Panc1 (cell line): ENCODE measurements around the gene PSAP. TPM values are rescaled to one million over a fixed set of nuclear protein-coding genes. Genes with fewer than 3 reads are reported as not detected.

ENCODE experiments used
- ATAC-seq: fragments of 200-7000 bp; cut with Tn5 transposase; 2 replicates; pipeline ENCODE4 v1.9.1; 2020; ENCODE audit warnings: mild to moderate bottlenecking, moderate library complexity
- BruUV-seq: library from RNA; stranded (reverse); fragments of 400-500 nt; replicated peaks from 2 replicates; lab custom pipeline; 2021; lab: Mats Ljungman, UMichigan
- CTCF ChIA-PET: fragments of 300-600 bp; sonication (Branson Sonifier 250); formaldehyde crosslinking; loops from one replicate; lab custom pipeline; 2022; ENCODE audit warnings: antibody characterized with exemption; lab: Charles Lee
- POLR2A ChIA-PET: fragments of 300-600 bp; sonication (Branson Sonifier 250); formaldehyde crosslinking; loops from one replicate; lab custom pipeline; 2022; ENCODE audit warnings: antibody characterized with exemption; lab: Charles Lee
- DNase-seq: peaks from one replicate; pipeline ENCODE4 v3.0.0-alpha.2; 2010; ENCODE audit warnings: low read depth, low spot score
- H3K27ac ChIP-seq: 2 replicates; pipeline ENCODE4 v1.5.1; 2011; ENCODE audit warnings: mild to moderate bottlenecking, low read length, inconsistent platforms
- H3K27me3 ChIP-seq: fragments of 200-500 bp; sonication (Bioruptor generic); 2 replicates; pipeline ENCODE4 v1.6.0; 2014; ENCODE audit warnings: low read length, inconsistent platforms; ENCODE audit not compliant: control insufficient read depth, insufficient read depth
- H3K36me3 ChIP-seq: fragments of 200-500 bp; sonication (Bioruptor generic); 2 replicates; pipeline ENCODE4 v1.5.1; 2014; ENCODE audit warnings: inconsistent platforms, mild to moderate bottlenecking, low read length, moderate library complexity; ENCODE audit not compliant: control insufficient read depth, insufficient read depth
- H3K4me1 ChIP-seq: 2 replicates; pipeline ENCODE4 v1.5.1; 2011; ENCODE audit warnings: inconsistent platforms, mild to moderate bottlenecking, low read length, moderate library complexity; ENCODE audit not compliant: control insufficient read depth, insufficient read depth
- H3K4me3 ChIP-seq, 2 experiments: 2 replicates each; pipeline ENCODE4 v1.5.1; 2011 to 2012; ENCODE audit warnings: low read depth in 2 of 2, low read length in 2 of 2, mild to moderate bottlenecking in 2 of 2, inconsistent platforms in 1 of 2, moderate library complexity in 1 of 2
- H3K9me3 ChIP-seq: fragments of 200-500 bp; sonication (Bioruptor generic); 2 replicates; pipeline ENCODE4 v1.5.1; 2014; ENCODE audit warnings: low read depth, mild to moderate bottlenecking, inconsistent platforms, low read length, moderate library complexity; ENCODE audit not compliant: control insufficient read depth, insufficient read depth
- CTCF ChIP-seq: fragments of 450-650 bp; IDR thresholded peaks from 2 replicates; pipeline ENCODE4 v1.5.1; 2017; ENCODE audit warnings: mild to moderate bottlenecking
- POLR2AphosphoS5 ChIP-seq: IDR thresholded peaks from 2 replicates; pipeline ENCODE4 v1.6.1; 2012; ENCODE audit warnings: mild to moderate bottlenecking, low read depth, low read length, moderate library complexity
- SIN3A ChIP-seq: IDR thresholded peaks from 2 replicates; pipeline ENCODE4 v1.6.1; 2012; ENCODE audit warnings: low read depth, mild to moderate bottlenecking, low read length, moderate library complexity, borderline replicate concordance; ENCODE audit not compliant: insufficient read depth
- TCF7L2 ChIP-seq: IDR thresholded peaks from 2 replicates; pipeline ENCODE4 v1.6.1; 2011; ENCODE audit warnings: mild to moderate bottlenecking, low read depth, low read length, inconsistent platforms
- in situ Hi-C: cut with HindIII; loops from 2 replicates; pipeline ENCODE4 v1.10.0; 2016; ENCODE audit warnings: low sequenced_read_pairs, low pct_unique_long_range_greater_than_20kb
- intact Hi-C: fragments of 100-400 bp; cut with micrococcal nuclease; formaldehyde crosslinking; loops from one replicate; pipeline ENCODE4 v1.10.0; 2022; ENCODE audit not compliant: unreplicated experiment
- total RNA-seq: library from RNA; stranded (reverse); gene quantifications from one replicate; pipeline ENCODE4 v1.2.1, GENCODE V29; 2021; ENCODE audit not compliant: unreplicated experiment
- TF ChIP-seq, protein P1 (sequence below), 2 experiments: IDR thresholded peaks; 2 replicates each; pipeline ENCODE4 v1.6.1; 2011 to 2012; ENCODE audit warnings: low read depth in 2 of 2, control low read depth in 1 of 2, low read length in 1 of 2, mild to moderate bottlenecking in 1 of 2, moderate library complexity in 1 of 2; ENCODE audit not compliant: insufficient read depth in 1 of 2

The PSAP gene
- total RNA-seq, 1 experiment from 2014 or later: 3,649 TPM

- ATAC-seq (no peak), DNase-seq (no peak)
- H3K27ac ChIP-seq: peak overlapping the region; percentile 23; the same call in 1 of the 2 replicates
- CTCF ChIA-PET: no interaction called here
- BruUV-seq: no TSS peak
- no peak overlapping the region for H3K4me3 ChIP-seq
- intact Hi-C loops (loop anchor here (5.0 to 10.0 kb wide), 3 partner anchors 113 to 503 kb away; partner anchors contain the start of gene SLC29A3), in situ Hi-C loops (no loop called here)
- no peaks in the 10 kb centered on the region for H3K9me3 ChIP-seq
- POLR2A ChIA-PET: no interaction called here
- TF ChIP-seq, protein P1, sequence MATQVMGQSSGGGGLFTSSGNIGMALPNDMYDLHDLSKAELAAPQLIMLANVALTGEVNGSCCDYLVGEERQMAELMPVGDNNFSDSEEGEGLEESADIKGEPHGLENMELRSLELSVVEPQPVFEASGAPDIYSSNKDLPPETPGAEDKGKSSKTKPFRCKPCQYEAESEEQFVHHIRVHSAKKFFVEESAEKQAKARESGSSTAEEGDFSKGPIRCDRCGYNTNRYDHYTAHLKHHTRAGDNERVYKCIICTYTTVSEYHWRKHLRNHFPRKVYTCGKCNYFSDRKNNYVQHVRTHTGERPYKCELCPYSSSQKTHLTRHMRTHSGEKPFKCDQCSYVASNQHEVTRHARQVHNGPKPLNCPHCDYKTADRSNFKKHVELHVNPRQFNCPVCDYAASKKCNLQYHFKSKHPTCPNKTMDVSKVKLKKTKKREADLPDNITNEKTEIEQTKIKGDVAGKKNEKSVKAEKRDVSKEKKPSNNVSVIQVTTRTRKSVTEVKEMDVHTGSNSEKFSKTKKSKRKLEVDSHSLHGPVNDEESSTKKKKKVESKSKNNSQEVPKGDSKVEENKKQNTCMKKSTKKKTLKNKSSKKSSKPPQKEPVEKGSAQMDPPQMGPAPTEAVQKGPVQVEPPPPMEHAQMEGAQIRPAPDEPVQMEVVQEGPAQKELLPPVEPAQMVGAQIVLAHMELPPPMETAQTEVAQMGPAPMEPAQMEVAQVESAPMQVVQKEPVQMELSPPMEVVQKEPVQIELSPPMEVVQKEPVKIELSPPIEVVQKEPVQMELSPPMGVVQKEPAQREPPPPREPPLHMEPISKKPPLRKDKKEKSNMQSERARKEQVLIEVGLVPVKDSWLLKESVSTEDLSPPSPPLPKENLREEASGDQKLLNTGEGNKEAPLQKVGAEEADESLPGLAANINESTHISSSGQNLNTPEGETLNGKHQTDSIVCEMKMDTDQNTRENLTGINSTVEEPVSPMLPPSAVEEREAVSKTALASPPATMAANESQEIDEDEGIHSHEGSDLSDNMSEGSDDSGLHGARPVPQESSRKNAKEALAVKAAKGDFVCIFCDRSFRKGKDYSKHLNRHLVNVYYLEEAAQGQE (IDR thresholded peaks at IDR 0.05; ENCODE audit: insufficient read depth in 1 of 2, low read depth in 2 of 2, low read length in 1 of 2): no peak
- no peak for TF ChIP-seq SIN3A
- TF ChIP-seq POLR2AphosphoS5: peak; percentile 33; the same call in 1 of the 2 replicates
- no peak for TF ChIP-seq CTCF
- no peak for TF ChIP-seq TCF7L2
- no peaks in the 10 kb centered on the region for H3K27me3 ChIP-seq
- H3K4me1 ChIP-seq: peaks cover 39% of the 10 kb centered on the region
- peaks cover 61% of the 10 kb centered on the region for H3K36me3 ChIP-seq
Observed at GRCh38 chr10:71817831-71818655, 33.0 kb downstream of the PSAP start.

GRCh38 chr10:71816936-71817618 lies 34.0 kb downstream of the PSAP start:
- ATAC-seq (no peak), DNase-seq (no peak)
- BruUV-seq: TSS peak; percentile 94
- ChIA-PET CTCF (no interaction called here), POLR2A (no interaction called here)
- peaks cover 53% of the 10 kb centered on the region for H3K36me3 ChIP-seq
- TF ChIP-seq POLR2AphosphoS5 (no peak), SIN3A (no peak), CTCF (no peak), TCF7L2 (no peak)
- TF ChIP-seq, protein P1 (IDR thresholded peaks at IDR 0.05; ENCODE audit: insufficient read depth in 1 of 2, low read depth in 2 of 2, low read length in 1 of 2): no peak
- in situ Hi-C loops: no loop called here
- no peaks in the 10 kb centered on the region for H3K27me3 ChIP-seq
- intact Hi-C loops: loop anchor here (5.0 to 10.0 kb wide), 3 partner anchors 112 to 502 kb away; partner anchors contain the start of gene SLC29A3
- no peak overlapping the region for H3K4me3 ChIP-seq
- no peaks in the 10 kb centered on the region for H3K9me3 ChIP-seq
- H3K27ac ChIP-seq: peak overlapping the region; percentile 23; the same call in 1 of the 2 replicates
- peaks cover 48% of the 10 kb centered on the region for H3K4me1 ChIP-seq
